A673 (cell line): ENCODE measurements around the gene IL1RAPL1. TPM values are rescaled to one million over a fixed set of nuclear protein-coding genes. Genes with fewer than 3 reads are reported as not detected.

Experiments
- BruUV-seq: library from RNA; stranded (reverse); fragments of 400-500 nt; replicated peaks from 2 replicates; lab custom pipeline; 2021; lab: Mats Ljungman, UMichigan
- CTCF ChIA-PET: fragments of 300-600 bp; sonication (Branson Sonifier 250); formaldehyde crosslinking; loops from one replicate; lab custom pipeline; 2022; ENCODE audit warnings: antibody characterized with exemption; lab: Charles Lee
- POLR2A ChIA-PET: fragments of 300-600 bp; sonication (Branson Sonifier 250); formaldehyde crosslinking; loops from one replicate; lab custom pipeline; 2022; ENCODE audit warnings: antibody characterized with exemption; ENCODE audit not compliant: low non-redundant PET; lab: Charles Lee
- DNase-seq: peaks from one replicate; pipeline ENCODE4 v3.0.0-alpha.2; 2015; ENCODE audit warnings: low spot score
- H3K27ac ChIP-seq: fragments of 200-600 bp; sonication (generic); 2 replicates; pipeline ENCODE4 v1.5.1; 2016; ENCODE audit warnings: mixed run types, low read depth, mild to moderate bottlenecking, mixed read lengths, antibody characterized with exemption, low read length; ENCODE audit not compliant: poor library complexity, severe bottlenecking
- H3K27me3 ChIP-seq: fragments of 200-600 bp; sonication (generic); replicated peaks from 2 replicates; pipeline ENCODE4 v1.6.1; 2017; ENCODE audit warnings: mixed run types, low read depth, mild to moderate bottlenecking, mixed read lengths, antibody characterized with exemption, low read length; ENCODE audit not compliant: insufficient read depth, poor library complexity
- H3K36me3 ChIP-seq: fragments of 200-600 bp; sonication (generic); 2 replicates; pipeline ENCODE4 v1.6.1; 2016; ENCODE audit warnings: mixed run types, mild to moderate bottlenecking, mixed read lengths, antibody characterized with exemption, low read length; ENCODE audit not compliant: insufficient read depth, poor library complexity, severe bottlenecking
- H3K4me1 ChIP-seq: fragments of 200-600 bp; sonication (generic); 2 replicates; pipeline ENCODE4 v1.6.1; 2017; ENCODE audit warnings: mixed run types, mild to moderate bottlenecking, mixed read lengths, antibody characterized with exemption, low read length; ENCODE audit not compliant: insufficient read depth, poor library complexity, severe bottlenecking
- H3K4me3 ChIP-seq: fragments of 200-600 bp; sonication (generic); 2 replicates; pipeline ENCODE4 v1.5.1; 2016; ENCODE audit warnings: low read depth, mixed run types, mild to moderate bottlenecking, mixed read lengths, low read length; ENCODE audit not compliant: poor library complexity, severe bottlenecking
- H3K9me3 ChIP-seq: fragments of 200-600 bp; sonication (generic); 2 replicates; pipeline ENCODE4 v1.6.1; 2016; ENCODE audit warnings: mixed run types, low read depth, mild to moderate bottlenecking, mixed read lengths, antibody characterized with exemption, low read length; ENCODE audit not compliant: poor library complexity, severe bottlenecking
- CTCF ChIP-seq: fragments of 300-800, 200-600 bp; sonication (generic); conservative IDR thresholded peaks from 2 replicates; pipeline ENCODE4 v1.5.1; 2017; ENCODE audit warnings: low read depth, mild to moderate bottlenecking, antibody characterized with exemption, low read length, moderate library complexity, mixed read lengths
- EZH2 ChIP-seq: fragments of 200-600 bp; sonication (generic); IDR thresholded peaks from 2 replicates; pipeline ENCODE4 v1.6.1; 2017; ENCODE audit warnings: borderline replicate concordance, low read depth, mild to moderate bottlenecking, mixed read lengths, antibody characterized with exemption, low read length; ENCODE audit not compliant: poor library complexity, severe bottlenecking
- intact Hi-C: fragments of 100-400 bp; cut with micrococcal nuclease; formaldehyde crosslinking; loops from one replicate; pipeline ENCODE4 v1.10.0; 2022; ENCODE audit not compliant: unreplicated experiment
- total RNA-seq: library from RNA; stranded (reverse); gene quantifications from 2 replicates; pipeline ENCODE4 v1.2.3, GENCODE V29; 2021

Gene IL1RAPL1
- total RNA-seq, 1 experiment from 2014 or later: 0.21 TPM

GRCh38 chrX:29274517-29274916 is 687.3 kb downstream of the IL1RAPL1 start:
- no peaks in the 10 kb centered on the region for H3K4me1 ChIP-seq
- no peaks in the 10 kb centered on the region for H3K27me3 ChIP-seq
- H3K27ac ChIP-seq: no peak overlapping the region
- no peaks in the 10 kb centered on the region for H3K36me3 ChIP-seq
- no peaks in the 10 kb centered on the region for H3K9me3 ChIP-seq
- ChIA-PET POLR2A (no interaction called here), CTCF (no interaction called here)
- no peak overlapping the region for H3K4me3 ChIP-seq
- intact Hi-C loops: no loop called here
- BruUV-seq: no TSS peak
- TF ChIP-seq CTCF: no peak
- TF ChIP-seq EZH2: no peak
- no peak for DNase-seq

DNA sequence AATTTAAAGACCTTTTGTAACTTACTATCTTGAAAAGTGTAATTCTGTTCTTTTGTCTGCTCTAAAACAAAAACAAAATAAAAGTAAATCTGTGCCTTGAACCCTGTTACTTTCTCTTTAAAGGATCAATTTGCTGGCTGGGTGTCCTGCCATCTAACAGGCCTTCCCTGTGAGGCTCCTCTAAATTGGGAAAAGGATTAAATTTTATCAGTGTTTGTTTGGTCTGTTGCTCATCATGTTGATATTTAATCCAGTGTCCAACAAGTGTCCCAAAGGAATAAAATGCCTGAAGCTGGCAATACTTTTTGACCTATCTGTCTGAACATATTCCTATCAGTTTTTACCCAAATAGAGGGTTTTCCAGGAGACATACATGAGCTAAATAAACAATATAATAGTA is 688.7 kb downstream of the IL1RAPL1 start:
- POLR2A ChIA-PET: no interaction called here
- no peak for DNase-seq
- no TSS peak for BruUV-seq
- no peaks in the 10 kb centered on the region for H3K36me3 ChIP-seq
- no peak for TF ChIP-seq CTCF
- no peak for TF ChIP-seq EZH2
- CTCF ChIA-PET: no interaction called here
- no peaks in the 10 kb centered on the region for H3K9me3 ChIP-seq
- no peaks in the 10 kb centered on the region for H3K27me3 ChIP-seq
- H3K27ac ChIP-seq: no peak overlapping the region
- H3K4me3 ChIP-seq: no peak overlapping the region
- intact Hi-C loops: no loop called here
- H3K4me1 ChIP-seq: no peaks in the 10 kb centered on the region

GRCh38 chrX:29281078-29281742 is 694.0 kb downstream of the IL1RAPL1 start:
- ChIA-PET POLR2A (no interaction called here), CTCF (no interaction called here)
- H3K27me3 ChIP-seq: no peaks in the 10 kb centered on the region
- no peak overlapping the region for H3K27ac ChIP-seq
- DNase-seq: no peak
- intact Hi-C loops: no loop called here
- H3K4me1 ChIP-seq: no peaks in the 10 kb centered on the region
- no peaks in the 10 kb centered on the region for H3K36me3 ChIP-seq
- no TSS peak for BruUV-seq
- H3K4me3 ChIP-seq: no peak overlapping the region
- TF ChIP-seq CTCF (no peak), EZH2 (no peak)
- no peaks in the 10 kb centered on the region for H3K9me3 ChIP-seq
